Stimulated activated CD4-positive, alpha-beta T cell treated with anti-CD3 and anti-CD28 coated beads, Interleukin-12 subunit alpha, Interleukin-12 subunit beta, amount 100 ng/mL, for 4 hours (primary cell): Measurements from ENCODE around the gene C8G.

Experiments used
- DNase-seq: peaks from one replicate; pipeline ENCODE4 v3.0.0-alpha.2; 2020

Gene C8G

GRCh38 chr9:136955943-136956335 is 10.9 kb downstream of the C8G start:
- no peak for DNase-seq

- DNase-seq: no peak
Observed at GRCh38 chr9:136956604-136957003, 11.6 kb downstream of the C8G start.

- no peak for DNase-seq
Observed at GRCh38 chr9:136957461-136957860, 12.4 kb downstream of the C8G start.

- DNase-seq: no peak
Observed at GRCh38 chr9:136957901-136958300, 12.9 kb downstream of the C8G start.

- no peak for DNase-seq
Observed at GRCh38 chr9:136958473-136958872, 13.4 kb downstream of the C8G start.

- no peak for DNase-seq
Observed at GRCh38 chr9:136958898-136959850, 14.1 kb downstream of the C8G start.

GRCh38 chr9:136960212-136960937 is 15.3 kb downstream of the C8G start:
- no peak for DNase-seq

- no peak for DNase-seq
Observed at GRCh38 chr9:136960938-136961275, 15.9 kb downstream of the C8G start.

- no peak for DNase-seq
Observed at GRCh38 chr9:136961279-136962065, 16.4 kb downstream of the C8G start.

- no peak for DNase-seq
Observed at GRCh38 chr9:136962163-136962562, 17.1 kb downstream of the C8G start.

- no peak for DNase-seq
Observed at GRCh38 chr9:136962701-136963248, 17.7 kb downstream of the C8G start.

- DNase-seq: no peak
Observed at GRCh38 chr9:136963341-136963740, 18.3 kb downstream of the C8G start.

- DNase-seq: no peak
Observed at GRCh38 chr9:136963751-136964150, 18.7 kb downstream of the C8G start.

- no peak for DNase-seq
Observed at GRCh38 chr9:136964171-136964689, 19.2 kb downstream of the C8G start.

GRCh38 chr9:136964833-136965422 is 19.9 kb downstream of the C8G start:
- no peak for DNase-seq

GRCh38 chr9:136965771-136966484 is 20.9 kb downstream of the C8G start:
- no peak for DNase-seq

GRCh38 chr9:136968333-136969127 is 23.5 kb downstream of the C8G start:
- no peak for DNase-seq

GRCh38 chr9:136969150-136969549 is 24.1 kb downstream of the C8G start:
- no peak for DNase-seq

- no peak for DNase-seq
Observed at GRCh38 chr9:136969774-136970173, 24.7 kb downstream of the C8G start.

- no peak for DNase-seq
Observed at GRCh38 chr9:136970361-136970760, 25.3 kb downstream of the C8G start.

- no peak for DNase-seq
Observed at GRCh38 chr9:136971746-136972145, 26.7 kb downstream of the C8G start.
